NCI-H1694 treated with DMSO at 0.1 percent for 48 hours (cell line): ENCODE results near the gene NEURL3.
"Not testable (repeated sequence)": the region's sequence is repeated elsewhere in the genome, so short reads cannot be mapped to it uniquely, and the experiment has no call there.

Source experiments
- DNase-seq: peaks from one replicate; lab custom pipeline; 2025; lab: John Stamatoyannopoulos, UW

Gene NEURL3, protein sequence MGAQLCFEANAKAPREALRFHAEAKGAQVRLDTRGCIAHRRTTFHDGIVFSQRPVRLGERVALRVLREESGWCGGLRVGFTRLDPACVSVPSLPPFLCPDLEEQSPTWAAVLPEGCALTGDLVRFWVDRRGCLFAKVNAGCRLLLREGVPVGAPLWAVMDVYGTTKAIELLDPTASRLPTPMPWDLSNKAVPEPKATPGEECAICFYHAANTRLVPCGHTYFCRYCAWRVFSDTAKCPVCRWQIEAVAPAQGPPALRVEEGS

DNA sequence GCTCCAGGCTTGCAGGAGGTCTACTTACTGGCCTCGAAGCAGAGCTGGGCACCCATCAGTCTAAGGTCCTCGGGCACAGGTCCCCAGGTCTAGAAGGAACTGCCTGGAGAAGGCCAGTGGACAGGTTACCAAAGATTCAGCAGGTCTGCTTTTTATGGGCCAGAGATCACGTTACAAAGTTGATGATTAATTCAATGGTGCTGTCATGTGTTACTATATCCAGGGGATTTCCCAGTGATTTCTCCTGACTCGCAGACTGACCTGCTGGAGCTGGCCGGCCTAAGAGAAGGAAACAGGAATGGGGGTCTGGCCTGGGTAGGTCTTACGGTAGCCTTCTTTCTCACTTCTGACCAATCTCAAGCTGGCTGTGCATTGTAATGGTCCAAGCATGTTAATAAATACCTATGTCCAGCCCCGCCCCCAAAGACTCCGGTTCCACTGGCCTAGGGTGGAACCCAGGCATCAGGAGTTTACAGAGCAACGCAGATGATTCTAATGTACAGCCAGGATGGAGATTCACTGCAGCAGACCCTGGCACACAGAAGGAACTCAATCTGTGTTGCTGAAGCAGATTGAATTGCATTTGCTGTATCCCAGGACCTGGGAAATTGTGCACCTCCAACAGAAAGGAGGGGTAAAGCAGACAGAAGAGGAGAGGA, at the start of gene NEURL3:
NEURL3 (minus strand) TSS at position 127 of the 659 bp plus-strand sequence; CDS start at position 56, 71 bp downstream.
- DNase-seq: no peak

DNA sequence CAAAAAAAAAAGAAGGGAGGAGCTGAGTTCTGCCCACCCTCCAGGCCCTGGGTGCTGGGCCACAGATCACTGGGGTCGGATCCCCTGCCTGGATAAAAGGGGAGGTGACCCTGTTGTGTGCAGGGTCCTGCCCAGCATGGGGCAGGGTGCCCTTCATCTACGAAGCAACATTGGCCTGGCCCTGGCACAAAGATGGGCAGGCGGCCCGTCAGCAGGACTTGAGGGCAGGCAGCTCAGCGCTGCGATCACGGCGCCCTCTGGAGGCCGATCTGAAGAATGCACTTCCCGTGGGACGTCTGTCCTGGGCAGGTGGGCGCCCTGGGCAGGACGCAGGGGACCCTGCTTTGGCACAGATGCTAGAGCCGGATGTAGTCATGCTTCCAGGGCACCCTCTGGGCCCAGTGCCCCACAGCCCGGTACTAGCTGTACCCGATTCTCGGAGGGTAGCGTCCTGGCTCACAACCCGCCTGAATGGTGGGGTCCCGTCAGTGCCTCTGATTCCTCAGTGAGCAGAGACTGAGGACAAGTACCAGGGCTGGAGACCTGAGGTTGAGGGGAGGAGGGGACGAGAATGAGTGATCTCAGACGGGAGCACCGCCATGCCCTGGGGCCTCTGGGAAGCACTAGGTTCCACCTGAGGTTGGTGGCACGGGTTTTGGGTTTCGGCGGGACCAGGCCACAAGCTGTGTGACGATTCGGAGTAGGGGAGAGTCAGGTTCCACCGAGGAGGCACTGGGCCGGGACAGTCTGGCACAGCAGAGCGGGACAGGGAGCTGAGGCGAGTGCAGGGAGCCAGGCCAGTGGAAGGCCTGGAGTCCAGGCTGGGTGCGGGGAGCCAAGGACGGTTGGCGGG, 49.4 kb upstream of the NEURL3 start:
- peak; percentile 54 for DNase-seq

DNA sequence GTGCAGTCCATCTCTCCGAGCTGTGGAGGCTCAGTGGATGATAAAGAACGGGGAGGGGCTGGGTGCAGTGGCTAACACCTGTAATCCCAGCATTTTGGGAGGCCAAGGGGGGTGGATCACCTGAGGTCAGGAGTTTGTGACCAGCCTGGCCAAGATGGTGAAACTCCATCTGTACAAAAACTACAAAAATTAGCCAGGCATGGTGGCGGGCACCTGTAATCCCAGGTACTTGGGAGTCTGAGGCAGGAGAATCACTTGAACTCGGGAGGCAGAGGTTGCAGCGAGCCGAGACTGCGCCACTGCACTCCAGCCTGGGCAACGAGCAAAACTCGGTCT, 48.8 kb upstream of the NEURL3 start:
- not testable (repeated sequence) for DNase-seq

DNA sequence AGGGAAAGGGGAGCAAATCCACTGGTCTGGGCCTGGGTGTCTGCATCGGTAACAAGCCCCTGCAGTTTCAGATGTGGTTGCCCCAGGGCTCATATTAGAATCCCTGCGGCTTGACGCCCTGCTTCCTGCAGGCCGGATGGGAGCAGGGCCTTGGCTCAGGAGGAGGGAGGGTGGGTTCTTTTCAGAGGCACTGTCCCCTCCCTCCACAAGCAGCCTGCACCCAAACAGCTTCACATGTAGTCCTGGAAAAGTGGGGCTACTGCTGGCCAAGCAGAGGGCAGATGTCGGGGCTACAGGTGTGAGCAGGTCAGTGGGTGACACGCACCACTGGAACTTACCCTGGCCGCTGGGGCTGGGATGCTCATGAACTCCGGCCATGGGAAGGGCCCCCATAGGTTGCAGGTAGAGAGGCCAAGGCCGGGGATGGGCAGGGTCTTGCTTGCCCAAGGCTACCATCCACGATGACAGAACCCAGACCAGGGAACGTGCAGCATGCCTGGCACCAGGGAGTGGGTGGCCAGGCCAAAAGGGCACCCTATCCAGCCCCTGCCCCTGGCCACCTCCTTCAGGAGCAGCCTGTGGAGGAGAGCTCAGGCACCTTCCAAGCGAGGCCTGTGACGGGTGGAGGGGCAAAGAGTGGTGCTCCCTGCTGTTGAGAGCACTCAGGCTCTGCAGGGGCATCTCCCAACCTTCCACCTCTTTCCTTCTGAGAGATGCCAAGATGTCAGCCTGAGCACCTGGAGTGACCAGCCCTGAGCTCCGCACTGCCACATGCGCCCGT, 48.2 kb upstream of the NEURL3 start:
- no peak for DNase-seq

DNA sequence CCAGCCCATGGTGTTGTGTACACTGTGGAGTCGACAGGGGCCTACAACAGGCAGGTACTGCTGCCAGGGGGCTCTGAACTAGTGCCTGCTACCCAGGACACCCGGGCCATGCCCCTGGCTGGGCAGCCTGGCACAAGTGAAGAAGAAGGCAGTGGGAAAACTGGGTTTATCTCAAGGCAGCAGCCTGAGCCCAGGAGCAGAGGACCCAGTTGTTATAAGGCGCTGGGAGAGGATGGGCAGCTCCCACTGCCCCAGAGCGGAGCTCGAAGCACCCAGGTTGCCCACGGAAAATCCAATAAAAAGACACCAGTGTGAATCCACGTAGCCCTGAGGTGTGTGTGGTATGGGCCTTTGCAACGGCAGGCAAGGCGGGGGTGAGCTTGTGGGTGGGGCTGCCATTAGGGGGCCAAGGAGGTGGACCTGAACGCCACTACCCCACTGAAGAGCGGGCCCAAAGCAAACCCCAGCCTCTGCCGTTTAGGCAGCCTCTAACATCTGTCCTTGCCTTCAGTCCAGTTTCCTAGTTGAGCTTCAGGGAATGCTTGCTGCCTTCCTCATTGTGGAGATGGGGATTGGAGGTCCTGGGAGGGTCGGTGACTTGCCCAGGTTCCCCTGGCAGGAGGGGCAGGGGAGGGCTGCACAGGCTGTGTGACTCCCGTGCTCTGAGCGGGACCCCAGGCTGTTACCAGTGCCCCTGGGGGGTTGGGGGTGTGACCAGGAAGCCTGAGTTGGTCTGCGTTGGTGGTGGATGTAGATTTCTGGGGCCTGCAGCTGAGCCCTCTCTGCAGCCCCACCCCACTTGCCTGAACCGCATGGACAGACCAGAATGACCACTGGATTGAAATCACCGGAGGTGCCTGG, 47.4 kb upstream of the NEURL3 start:
- DNase-seq: no peak

DNA sequence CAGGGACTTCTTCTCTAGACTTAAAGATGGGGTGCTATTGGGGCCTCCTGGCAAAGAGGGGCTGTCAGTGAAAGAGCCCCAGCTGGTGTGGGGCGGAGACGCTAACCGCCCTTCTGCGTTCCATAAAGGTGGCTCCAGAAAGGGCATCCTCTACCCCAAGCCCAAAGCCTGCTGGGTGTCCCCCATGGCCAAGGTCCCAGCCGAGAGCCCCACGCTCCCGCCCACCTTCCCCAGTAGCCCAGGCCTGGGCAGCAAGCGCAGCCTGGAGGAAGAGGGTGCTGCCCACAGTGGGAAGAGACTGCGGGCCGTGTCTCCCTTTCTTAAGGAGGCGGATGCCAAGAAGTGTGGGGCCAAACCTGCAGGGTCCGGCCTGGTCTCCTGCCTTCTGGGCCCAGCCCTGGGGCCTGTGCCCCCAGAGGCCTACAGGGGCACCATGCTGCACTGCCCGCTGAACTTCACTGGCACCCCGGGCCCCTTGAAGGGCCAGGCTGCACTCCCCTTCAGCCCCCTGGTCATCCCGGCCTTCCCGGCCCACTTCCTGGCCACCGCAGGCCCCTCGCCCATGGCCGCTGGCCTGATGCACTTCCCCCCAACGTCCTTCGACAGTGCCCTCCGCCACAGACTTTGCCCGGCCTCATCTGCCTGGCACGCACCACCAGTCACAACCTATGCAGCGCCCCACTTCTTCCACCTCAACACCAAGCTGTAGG, 46.6 kb upstream of the NEURL3 start:
- no peak for DNase-seq

DNA sequence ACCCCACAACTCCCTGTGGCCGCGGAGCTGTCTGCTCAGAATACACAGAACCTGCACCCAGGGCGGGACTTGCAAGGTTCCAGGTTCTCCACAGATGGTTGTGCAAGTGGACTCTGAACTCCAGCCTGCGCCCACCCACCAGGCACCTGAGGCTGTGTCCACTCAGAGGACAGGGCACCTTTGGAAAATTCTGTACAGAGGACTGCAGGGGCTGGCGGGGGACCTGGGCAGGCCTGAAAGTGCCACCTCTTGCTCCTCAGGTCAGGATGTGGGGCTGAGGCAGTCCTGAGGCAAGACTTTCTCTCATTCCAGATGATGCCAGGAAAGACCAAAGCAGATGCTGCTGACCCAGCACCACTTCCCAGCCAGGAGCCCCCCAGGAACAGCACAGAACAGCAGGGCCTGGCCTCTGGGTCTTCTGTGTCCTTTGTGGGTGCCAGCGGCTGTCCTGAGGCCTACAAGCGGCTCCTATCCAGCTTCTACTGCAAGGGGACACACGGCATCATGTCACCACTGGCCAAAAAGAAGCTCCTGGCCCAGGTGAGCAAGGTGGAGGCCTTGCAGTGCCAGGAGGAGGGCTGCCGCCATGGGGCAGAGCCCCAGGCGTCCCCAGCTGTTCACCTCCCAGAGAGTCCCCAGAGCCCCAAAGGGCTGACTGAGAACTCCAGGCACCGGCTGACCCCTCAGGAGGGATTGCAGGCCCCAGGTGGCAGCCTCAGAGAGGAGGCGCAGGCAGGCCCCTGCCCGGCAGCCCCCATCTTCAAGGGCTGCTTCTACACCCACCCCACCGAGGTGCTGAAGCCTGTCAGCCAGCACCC, 45.8 kb upstream of the NEURL3 start:
- no peak for DNase-seq

DNA sequence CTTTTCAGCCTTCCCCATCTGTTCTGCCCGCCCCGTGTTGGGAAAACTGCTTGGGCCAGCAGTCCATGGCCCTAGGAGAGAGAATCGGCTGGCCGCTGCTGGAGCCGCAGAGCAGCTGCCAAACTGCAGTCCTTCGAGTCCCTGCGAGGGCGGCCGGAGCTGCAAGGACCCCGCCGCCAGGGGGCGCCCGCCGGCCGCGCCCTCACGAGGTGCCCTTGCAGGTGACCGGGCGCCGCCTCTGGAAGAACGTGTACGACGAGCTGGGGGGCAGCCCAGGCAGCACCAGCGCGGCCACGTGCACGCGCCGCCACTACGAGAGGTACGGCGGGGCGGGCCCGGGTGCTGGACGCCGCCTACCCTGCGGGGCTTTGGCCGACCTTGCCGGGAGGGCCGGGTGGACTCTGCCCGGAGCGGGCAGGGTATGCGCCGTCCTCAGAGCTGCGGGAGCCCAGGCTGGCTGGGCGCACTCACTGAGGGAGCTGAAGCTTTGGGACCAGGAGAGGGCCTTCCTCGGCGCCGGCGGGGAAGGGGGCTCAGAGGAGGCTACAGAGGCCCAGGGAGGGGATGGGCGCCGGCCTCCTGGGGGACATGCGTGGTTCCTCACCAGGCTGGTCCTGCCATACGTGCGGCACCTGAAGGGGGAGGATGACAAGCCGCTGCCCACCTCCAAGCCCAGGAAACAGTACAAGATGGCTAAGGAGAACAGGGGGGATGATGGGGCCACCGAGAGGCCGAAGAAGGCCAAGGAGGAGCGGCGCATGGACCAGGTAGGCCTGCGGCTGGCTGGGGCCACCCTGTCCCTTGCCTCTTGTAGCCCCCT, 45.0 kb upstream of the NEURL3 start:
- no peak for DNase-seq

DNA sequence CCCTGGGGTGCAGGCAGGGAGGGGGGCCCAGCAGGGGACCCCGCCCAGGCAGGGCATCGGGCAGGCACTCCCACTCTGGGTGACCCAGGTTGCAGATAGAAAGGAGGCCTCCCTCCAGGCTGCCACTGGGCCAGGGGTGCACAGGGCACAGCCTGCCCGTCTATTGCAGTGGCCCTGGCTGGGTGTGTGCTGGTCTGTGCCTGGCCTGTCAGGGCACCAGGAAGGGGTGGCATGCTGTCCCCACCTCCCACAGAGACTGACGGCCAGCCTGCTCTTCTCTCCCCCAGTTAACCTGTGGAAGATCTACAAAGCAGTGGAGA, 44.3 kb upstream of the NEURL3 start:
- DNase-seq: no peak

DNA sequence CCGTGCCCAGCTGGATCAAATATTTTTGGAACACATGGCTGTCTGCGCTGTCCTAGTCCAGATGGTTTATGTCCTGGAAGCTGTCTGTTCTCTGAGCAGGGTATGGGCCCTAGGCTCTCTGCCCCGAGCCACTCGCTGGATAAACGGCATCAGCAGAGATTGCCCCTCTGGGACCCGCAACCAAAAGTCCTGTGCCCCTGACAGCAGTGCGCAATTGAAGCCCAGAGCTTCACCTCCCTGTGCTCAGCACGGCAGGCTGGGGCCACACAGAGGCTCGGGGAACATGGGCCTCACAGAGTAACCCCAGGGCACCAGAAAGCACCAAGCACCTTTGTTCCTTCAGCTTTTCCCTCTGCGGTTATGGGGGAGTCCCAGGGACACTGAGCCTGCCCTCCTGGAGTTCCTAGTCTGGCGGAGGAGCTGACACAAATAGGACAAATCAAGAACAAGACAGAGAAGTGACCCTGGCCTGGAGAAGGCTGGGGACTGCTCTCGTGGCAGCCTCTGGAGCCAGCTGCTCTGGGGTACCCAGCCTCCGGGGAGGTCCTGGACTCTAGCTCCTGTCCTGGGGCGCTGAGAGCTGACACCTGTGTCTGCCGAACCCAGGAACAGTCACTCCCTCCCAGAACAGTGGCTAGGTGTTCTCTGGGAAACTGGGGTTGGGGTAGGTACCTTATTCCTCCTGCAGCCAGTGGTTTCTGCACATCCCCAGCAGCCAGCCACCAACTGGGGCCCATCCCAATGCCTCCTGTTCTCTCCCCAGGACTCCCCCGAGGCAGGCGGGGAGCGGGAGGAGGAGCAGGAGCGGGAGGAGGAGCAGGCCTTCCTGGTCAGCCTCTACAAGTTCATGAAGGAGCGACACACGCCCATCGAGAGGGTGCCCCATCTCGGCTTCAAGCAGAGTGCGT, 43.7 kb upstream of the NEURL3 start:
- DNase-seq: no peak

DNA sequence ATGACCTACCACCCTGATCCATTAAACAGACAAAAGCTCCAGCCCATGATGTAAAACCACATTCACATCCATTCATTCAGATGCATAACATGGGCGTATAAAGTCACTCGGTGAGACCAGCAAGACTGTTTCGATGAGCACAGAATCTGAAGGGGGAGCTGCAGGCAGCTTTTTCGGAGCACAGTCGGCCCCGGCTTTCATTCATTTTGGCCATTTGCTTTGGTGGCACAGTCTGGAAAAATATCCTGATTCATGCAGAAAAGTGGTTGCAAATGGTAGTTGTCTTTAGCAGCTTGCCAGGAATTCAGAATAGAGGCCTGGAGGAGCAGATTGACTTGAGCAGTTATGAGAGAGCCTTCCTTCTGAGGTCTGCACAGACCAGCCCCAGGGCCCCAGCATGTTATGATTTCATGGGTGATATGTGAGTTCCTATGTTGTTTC, 42.6 kb upstream of the NEURL3 start:
- DNase-seq: no peak

DNA sequence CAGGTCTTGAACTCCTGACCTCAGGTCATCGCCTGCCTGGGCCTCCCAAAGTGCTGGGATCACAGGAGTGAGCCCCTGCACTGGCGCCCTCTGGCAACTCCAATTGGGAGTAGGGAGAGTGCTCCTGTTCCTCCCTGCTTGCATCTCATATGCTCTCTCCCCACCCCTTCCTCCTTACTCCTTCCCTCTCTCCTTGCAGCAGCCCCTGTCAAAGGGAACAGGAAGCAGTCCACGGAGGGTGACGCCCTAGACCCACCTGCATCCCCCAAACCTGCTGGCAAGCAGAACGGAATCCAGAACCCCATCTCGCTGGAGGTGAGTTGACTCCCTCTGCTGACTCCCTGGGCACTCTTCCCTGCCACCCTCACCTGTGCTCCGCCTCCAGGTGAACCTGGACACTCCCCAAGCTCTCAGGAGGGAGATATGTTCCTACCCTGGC, 42.1 kb upstream of the NEURL3 start:
- DNase-seq: no peak

DNA sequence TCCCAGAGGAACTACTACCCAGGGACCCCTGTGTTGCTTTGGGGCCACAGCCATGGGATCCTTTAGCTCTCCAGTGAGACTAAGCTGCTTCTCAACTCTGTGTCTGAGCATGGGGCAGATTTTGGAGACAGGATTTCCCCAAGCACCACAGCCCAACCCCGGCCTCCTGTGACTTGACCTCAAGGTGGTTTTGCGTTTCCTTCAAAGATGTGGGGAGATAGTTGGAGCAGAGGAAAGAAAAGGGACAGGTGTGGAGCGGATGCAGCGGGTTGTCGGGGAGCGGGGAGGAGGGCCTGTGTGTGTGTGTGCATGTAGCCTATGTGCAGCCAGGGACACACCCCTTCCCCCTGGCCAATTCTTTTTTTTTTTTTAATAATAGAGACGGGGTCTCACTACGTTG, 41.6 kb upstream of the NEURL3 start:
- DNase-seq: no peak

DNA sequence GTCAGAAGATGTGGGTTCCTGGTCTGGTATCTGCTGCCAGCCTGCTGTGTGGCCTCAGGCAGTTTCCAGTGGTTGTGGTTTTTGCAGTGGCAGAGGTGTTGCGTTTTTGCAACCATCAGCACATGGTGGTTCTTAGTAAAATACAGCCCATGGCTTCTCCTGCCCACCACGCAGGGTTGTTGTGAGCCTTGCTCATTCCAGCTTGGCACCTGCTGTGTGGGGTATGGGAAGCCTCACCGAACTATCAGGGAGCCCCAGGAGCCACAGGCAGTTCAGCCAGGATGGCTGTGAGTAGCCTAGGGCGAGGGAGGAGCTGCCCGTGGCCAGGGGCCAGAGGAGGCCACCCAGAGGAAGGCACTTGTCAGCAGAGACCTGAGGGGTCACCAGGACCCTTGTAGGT, 41.2 kb upstream of the NEURL3 start:
- no peak for DNase-seq

DNA sequence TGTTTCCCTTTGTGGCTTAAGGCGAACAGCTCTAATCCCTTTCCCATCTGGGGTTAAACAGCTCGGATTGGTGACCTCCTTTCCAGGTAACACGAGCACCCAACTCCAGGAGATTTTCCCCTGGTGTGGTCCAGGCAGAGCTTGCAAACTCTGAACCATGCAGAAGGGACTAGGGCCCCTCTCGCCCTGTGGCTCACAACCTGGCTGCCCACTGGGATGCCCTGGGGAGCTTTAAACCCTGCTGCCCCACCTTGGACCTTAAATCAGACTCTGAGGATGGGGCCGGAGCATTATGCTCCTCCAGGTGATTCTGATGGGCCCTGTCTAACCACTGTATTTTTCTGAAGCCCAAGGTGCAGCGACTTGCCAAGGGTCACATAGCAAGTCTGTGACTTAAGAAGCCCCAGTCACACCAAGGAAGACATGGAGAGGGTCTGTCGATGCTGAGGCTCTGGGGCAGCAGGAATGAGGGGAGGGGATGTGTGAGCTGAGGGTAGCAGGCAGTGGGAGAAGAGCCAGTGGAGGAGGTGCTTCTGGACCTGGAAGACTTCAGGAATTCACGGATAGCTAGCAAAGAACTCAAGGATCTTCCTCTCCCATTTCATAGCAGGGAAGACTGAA, 37.3 kb upstream of the NEURL3 start:
- DNase-seq: no peak

DNA sequence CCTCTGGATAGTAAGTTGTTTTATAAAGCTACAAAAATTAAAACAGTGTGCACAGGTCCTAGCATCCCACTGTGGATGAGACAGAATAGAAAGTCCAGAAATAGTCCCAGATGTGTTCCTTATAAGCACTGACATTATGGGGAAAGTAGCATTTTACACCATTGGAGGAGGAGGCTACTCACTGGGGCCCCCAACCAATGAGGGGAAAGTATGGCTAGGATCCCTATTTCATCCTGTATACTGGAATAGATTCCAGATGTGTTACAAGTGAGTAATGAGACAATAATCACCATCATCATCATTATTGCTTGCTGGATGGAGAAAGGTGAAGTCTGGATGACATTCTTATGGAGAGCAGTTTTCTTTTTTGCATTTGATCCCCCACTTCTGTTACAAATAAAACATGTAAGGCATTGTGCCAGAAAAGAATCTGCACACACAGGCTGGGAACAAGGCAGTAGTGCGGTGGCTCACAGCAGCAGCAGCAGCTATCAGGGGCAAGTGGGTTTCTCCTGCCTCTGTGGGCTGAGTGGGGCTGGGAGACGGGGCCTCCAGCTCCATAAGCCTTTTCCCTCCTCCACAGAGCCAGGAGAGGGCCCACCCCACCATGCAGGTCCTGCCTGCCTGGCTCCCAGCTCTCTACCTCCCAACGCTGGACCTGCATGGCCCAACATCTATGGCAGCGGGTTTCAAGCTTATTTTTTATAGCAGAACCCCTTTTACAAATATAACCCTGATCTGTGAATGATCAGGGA, 36.4 kb upstream of the NEURL3 start:
- no peak for DNase-seq

DNA sequence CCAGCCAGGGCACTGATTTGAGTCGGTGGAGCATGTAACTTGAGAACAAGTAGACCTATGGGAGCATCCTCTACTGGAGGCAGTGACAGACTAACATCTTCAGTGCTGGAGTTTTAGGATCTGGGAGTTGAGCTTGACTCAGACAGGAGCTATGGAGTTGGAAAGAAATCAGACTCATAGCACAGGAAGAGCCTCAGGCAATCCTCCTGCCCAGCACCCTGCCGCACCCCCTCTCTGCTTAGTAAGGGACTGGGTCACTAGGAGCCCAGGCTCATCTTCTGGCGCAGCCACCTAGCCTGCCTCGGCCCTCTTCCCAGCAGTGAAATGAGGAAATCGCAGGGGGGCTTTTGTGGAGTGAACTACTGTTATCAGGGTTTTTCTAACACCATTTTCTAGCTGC, 35.0 kb upstream of the NEURL3 start:
- no peak for DNase-seq
